Spleen (tissue), 7 donors: ENCODE measurements around the gene PRX.

Experiments used
- POLR2A ChIP-seq, 3 donors: fragments of 450-650 bp; IDR thresholded peaks; one replicate each; pipeline ENCODE4 v1.5.1; 2017; ENCODE audit warnings: antibody characterized with exemption in 3 of 3, mild to moderate bottlenecking in 1 of 3
- TF ChIP-seq, protein P1 (sequence below), 11 experiments: fragments of 200-600 bp in 7 of 11; fragments of 450-650 bp in 4 of 11; sonication (generic) in 4 of 11; IDR thresholded peaks in 8 of 11; conservative IDR thresholded peaks in 3 of 11; 1 replicate in 7 of 11; 2 replicates in 4 of 11; pipeline versions ENCODE4 v1.4.0 to v1.8.0; 2016 to 2021; ENCODE audit warnings: antibody characterized with exemption in 11 of 11, inconsistent platforms in 4 of 11, mild to moderate bottlenecking in 1 of 11
- donor health status: DM: no; HTN: no; CAD: no; lungs with moderate emphysema.
- donor health status: DM: no; HTN: no; CAD: no.
- donor health status: DM: no; HTN: no; CAD: no.

- TF ChIP-seq, protein P1, sequence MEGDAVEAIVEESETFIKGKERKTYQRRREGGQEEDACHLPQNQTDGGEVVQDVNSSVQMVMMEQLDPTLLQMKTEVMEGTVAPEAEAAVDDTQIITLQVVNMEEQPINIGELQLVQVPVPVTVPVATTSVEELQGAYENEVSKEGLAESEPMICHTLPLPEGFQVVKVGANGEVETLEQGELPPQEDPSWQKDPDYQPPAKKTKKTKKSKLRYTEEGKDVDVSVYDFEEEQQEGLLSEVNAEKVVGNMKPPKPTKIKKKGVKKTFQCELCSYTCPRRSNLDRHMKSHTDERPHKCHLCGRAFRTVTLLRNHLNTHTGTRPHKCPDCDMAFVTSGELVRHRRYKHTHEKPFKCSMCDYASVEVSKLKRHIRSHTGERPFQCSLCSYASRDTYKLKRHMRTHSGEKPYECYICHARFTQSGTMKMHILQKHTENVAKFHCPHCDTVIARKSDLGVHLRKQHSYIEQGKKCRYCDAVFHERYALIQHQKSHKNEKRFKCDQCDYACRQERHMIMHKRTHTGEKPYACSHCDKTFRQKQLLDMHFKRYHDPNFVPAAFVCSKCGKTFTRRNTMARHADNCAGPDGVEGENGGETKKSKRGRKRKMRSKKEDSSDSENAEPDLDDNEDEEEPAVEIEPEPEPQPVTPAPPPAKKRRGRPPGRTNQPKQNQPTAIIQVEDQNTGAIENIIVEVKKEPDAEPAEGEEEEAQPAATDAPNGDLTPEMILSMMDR (IDR thresholded peaks at IDR 0.05 in 8 of 11, conservative IDR thresholded peaks at IDR 0.05 in 3 of 11): no peak
- TF ChIP-seq POLR2A (IDR thresholded peaks at IDR 0.05): no peak
Observed at GRCh38 chr19:40419780-40420179, 6.6 kb upstream of the PRX start.
